NCI-H2081 treated with DMSO at 0.1 percent for 48 hours (cell line): ENCODE data around the gene RDM1.

ENCODE experiments used
- DNase-seq: peaks from one replicate; lab custom pipeline; 2025; lab: John Stamatoyannopoulos, UW

The RDM1 gene

DNA sequence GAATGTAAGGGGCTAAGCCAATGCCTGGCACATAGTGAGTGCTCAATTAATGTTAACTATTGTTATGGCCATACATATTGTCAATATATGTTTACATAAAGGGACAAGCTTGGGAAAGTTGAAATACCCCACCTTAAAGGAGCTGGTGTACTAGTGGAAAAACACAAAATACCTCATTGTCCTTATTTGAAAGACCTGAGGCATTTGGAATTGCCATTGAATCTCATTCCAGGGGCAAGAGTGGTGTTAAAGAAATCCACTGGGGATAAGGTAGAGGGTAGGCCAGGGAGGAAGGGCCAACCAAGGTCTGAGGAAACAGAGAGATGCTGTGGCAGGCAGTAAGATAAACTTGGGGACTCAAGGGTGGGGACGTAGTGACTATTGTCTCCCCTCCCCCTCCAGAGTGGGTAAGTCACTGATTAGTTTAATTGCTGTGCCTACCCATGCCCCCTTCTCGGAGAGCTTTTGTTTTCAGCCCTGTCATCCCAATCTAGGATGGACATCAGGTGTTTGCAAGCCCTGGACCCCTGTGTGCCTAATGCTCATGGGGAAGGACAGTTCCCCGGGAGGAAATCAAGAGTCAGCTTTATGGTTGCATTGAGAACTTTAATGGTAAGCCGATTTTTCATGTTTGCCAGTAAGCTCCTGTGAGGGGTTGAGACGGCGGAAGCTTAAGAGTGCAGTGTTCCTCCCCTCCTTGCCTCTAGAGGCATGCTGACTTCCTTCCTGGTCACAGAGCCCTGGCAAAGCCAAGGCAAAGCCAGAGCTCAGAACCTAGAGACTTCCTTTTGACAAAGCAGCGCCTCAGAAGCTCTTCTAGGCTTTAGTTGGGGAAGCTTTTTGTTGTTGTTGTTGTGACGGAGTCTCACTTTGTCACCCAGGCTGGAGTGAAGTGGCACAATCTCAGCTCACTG is 59.4 kb downstream of the RDM1 start:
- DNase-seq, result no peak

GRCh38 chr17:35868737-35869136 is 61.8 kb downstream of the RDM1 start, which contains the start of gene HEATR9:
Gene HEATR9, minus strand, starts transcription at chr17:35868891. Its CDS starts 149 bp downstream, at chr17:35868742.
- no peak for DNase-seq
